Mucosa of stomach (tissue), 1 donor: Measurements from ENCODE around the gene RAB6A.
"Not testable (repeated sequence)": the region's sequence is repeated elsewhere in the genome, so short reads cannot be mapped to it uniquely, and the experiment has no call there.

Experiments
- H3K27me3 ChIP-seq: one replicate; pipeline ENCODE4 v1.7.0; 2013; ENCODE audit warnings: mild to moderate bottlenecking, low read length; ENCODE audit not compliant: control insufficient read depth, insufficient read depth
- H3K36me3 ChIP-seq: one replicate; pipeline ENCODE4 v1.7.0; 2013; ENCODE audit warnings: low read length; ENCODE audit not compliant: control insufficient read depth, insufficient read depth
- H3K4me1 ChIP-seq: one replicate; pipeline ENCODE4 v1.7.0; 2013; ENCODE audit warnings: mild to moderate bottlenecking, low read length; ENCODE audit not compliant: control insufficient read depth, insufficient read depth
- H3K4me3 ChIP-seq: one replicate; pipeline ENCODE4 v1.7.0; 2013; ENCODE audit warnings: low read length
- H3K9ac ChIP-seq: one replicate; pipeline ENCODE4 v1.7.0; 2013; ENCODE audit warnings: mild to moderate bottlenecking, low read length, moderate library complexity
- H3K9me3 ChIP-seq: one replicate; pipeline ENCODE4 v1.7.0; 2013; ENCODE audit warnings: mild to moderate bottlenecking, low read length, moderate library complexity; ENCODE audit not compliant: control insufficient read depth
- donor health status: Pancreatic carcinoma.

The RAB6A gene

DNA sequence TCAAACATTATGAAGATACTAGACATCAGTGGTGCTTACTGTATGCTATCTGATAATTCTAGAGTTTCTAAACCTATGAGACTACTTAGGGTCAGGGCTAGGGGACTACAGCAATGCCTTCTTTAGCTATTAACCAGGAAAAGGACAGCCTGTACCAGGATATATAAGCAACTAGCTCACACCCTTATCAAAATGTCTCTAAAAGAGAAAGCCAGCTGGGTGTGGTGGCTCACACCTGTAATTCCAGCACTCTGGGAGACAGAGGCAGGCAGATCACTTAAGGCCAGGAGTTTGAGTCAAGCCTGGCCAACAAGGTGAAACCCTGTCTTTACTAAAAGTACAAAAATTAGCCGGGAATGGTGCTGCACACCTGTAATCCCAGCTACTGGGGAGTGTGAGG, 55.8 kb downstream of the RAB6A start:
- Histone ChIP-seq H3K9ac (no peak overlapping the region), H3K36me3 (peaks cover 4% of the 10 kb centered on the region), H3K9me3 (no peaks in the 10 kb centered on the region), H3K27me3 (no peaks in the 10 kb centered on the region), H3K4me3 (no peak overlapping the region), H3K4me1 (peaks cover 4% of the 10 kb centered on the region)

DNA sequence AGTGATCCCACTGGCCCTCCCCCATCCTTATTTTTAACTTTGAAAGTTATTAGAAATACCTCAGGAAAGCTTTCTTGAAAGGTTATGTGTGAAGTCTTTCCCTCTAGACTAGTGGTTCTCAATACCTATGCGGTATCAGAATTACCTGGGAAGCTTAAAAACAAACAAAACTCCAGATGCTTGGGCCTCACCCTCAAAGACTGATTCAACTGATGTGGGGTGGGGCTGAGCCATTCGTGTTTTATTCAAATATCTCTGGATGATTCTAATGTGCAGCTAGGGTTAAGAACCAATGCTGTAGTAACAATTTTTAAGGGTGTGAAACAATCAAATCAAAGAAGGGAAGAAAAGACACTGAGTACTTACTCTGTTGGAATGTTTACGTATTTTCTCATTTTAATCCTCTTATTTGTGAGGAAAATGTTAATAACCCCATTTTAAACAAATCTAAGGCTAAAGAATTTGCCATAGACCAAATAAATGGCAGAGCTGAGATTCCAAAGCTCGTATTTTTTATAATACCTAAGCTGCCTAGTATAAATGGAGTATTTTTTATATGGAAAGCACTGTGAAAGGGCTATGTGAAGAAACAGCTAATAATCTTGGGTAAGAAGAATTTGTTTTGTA, 66.9 kb downstream of the RAB6A start:
- H3K4me1 ChIP-seq: no peaks in the 10 kb centered on the region
- H3K4me3 ChIP-seq: no peak overlapping the region
- no peak overlapping the region for H3K9ac ChIP-seq
- no peaks in the 10 kb centered on the region for H3K9me3 ChIP-seq
- no peaks in the 10 kb centered on the region for H3K36me3 ChIP-seq
- H3K27me3 ChIP-seq: no peaks in the 10 kb centered on the region

DNA sequence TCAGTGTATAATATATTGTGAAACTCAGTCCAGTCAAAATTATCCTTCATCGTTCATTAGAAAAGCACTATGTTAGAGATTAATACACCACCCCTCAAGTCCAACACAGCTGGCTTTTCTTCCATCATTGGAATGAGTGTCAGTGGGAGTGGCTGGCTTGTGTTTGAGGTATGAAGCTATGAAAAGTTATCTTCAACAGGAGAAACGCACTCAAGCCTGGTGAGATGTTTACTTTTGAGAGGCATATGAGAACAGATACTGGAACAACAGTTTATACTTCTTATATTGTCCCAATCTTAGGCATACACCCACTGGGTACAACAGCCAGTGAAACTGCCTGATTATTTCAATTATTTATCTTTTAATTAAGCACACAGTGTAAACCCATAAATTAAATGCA, 80.2 kb downstream of the RAB6A start:
- Histone ChIP-seq H3K36me3 (no peaks in the 10 kb centered on the region), H3K4me1 (no peaks in the 10 kb centered on the region)

DNA sequence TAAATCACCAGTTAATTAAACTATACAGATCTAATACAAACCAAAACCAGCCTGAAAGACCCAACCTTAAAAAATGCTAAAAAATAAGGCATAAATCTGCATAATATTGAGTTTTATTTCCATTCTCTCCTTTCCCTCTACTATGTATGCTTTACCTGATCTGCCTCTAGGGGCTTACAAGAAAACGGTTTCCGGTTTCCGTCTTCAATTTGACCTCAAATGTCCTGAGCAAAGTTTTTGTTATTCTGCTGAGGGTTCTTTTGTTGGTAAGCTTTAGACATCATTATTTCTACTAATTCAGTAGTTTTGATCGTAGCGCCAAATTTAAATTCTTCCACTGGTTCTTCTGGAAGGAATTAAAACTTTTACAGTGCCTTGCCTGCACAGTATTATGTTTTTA, 84.3 kb downstream of the RAB6A start:
- H3K36me3 ChIP-seq, H3K4me3 ChIP-seq, H3K9ac ChIP-seq, H3K27me3 ChIP-seq, H3K4me1 ChIP-seq, H3K9me3 ChIP-seq: not testable (repeated sequence)

More for the DNA sequence above, 80.2 kb downstream of the RAB6A start:
- Histone ChIP-seq H3K4me3 (no peak overlapping the region), H3K9ac (no peak overlapping the region), H3K27me3 (no peaks in the 10 kb centered on the region), H3K9me3 (no peaks in the 10 kb centered on the region)

DNA sequence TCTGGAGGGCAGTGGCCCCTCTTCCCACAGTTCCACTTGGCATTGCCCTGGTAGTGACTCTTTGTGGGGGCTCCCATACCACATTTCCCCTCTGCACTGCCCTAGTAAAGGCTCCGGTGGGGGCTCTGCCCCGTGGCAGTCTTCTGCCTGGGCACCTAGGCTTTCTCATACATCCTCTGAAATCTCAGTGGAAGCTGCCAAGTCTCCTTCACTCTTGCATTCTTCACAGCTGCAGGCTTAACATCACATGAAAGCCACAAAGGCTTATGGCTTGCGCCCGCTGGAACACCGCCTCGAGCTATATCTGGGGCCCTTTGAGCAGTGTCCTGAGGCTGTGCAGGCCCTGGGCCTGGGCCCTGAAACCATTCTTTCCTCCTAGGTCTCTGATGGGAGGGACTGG, 89.2 kb downstream of the RAB6A start:
- Histone ChIP-seq H3K9me3 (no peaks in the 10 kb centered on the region), H3K36me3 (no peaks in the 10 kb centered on the region), H3K27me3 (no peaks in the 10 kb centered on the region), H3K4me1 (no peaks in the 10 kb centered on the region), H3K9ac (no peak overlapping the region), H3K4me3 (no peak overlapping the region)

- Histone ChIP-seq H3K4me1 (no peaks in the 10 kb centered on the region), H3K9ac (no peak overlapping the region), H3K9me3 (no peaks in the 10 kb centered on the region), H3K36me3 (no peaks in the 10 kb centered on the region), H3K27me3 (no peaks in the 10 kb centered on the region), H3K4me3 (no peak overlapping the region)
These were observed 90.1 kb downstream of the RAB6A start for GRCh38 chr11:73670808-73671207.

- no peak overlapping the region for H3K4me3 ChIP-seq
- H3K9ac ChIP-seq: no peak overlapping the region
- H3K4me1 ChIP-seq: no peaks in the 10 kb centered on the region
- no peaks in the 10 kb centered on the region for H3K9me3 ChIP-seq
- no peaks in the 10 kb centered on the region for H3K36me3 ChIP-seq
- H3K27me3 ChIP-seq: no peaks in the 10 kb centered on the region
These were observed 93.0 kb downstream of the RAB6A start for GRCh38 chr11:73667891-73668290.

GRCh38 chr11:73664877-73665276, 96.0 kb downstream of the RAB6A start:
- Histone ChIP-seq H3K27me3 (no peaks in the 10 kb centered on the region), H3K4me3 (no peak overlapping the region), H3K9me3 (no peaks in the 10 kb centered on the region), H3K4me1 (peaks cover 13% of the 10 kb centered on the region), H3K9ac (no peak overlapping the region), H3K36me3 (no peaks in the 10 kb centered on the region)

DNA sequence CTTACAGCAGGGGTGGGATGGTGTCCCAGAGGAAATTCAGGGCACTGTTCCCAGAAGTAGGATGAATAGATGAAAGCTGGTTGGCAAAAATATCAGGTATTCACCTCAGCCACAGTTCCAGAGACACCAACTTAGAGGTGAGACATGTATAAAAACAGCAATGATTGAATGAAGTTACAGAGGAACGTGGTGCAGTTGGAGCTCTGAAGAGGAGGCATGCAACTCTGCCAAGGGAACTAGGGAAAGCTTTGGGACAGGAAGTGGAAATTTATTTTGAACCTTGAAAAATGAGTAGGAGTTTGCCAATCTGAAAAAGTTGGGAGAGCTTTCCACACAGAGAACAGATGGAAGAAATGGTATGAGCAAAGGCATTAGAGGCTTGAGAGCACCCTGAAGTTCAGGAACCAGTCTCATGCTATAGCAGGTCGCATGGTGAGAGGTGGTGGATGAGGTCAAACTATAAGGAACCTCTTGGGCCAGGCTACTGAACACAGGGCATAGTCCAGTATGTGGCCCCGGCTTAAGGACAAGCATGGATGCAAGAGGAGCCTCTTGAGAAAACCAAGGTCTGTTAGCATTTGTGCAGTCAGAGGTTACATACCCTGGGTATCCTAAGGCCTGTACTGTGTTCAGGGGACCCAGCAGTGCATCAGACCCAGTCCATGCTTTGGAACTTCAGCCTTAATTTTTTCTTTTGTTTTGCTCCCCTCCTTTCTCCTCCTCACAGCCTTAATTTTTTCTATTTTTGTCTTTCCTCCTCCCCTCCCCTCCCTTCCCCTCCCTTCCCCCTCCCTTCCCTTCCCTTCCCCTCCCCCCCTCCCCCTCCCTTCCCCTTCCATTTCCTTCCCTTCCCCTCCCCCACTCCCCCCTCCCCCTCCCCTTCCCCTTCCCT, 97.0 kb downstream of the RAB6A start:
- no peak overlapping the region for H3K4me3 ChIP-seq
- no peaks in the 10 kb centered on the region for H3K36me3 ChIP-seq
- H3K27me3 ChIP-seq: no peaks in the 10 kb centered on the region
- no peak overlapping the region for H3K9ac ChIP-seq
- H3K4me1 ChIP-seq: peaks cover 13% of the 10 kb centered on the region
- H3K9me3 ChIP-seq: no peaks in the 10 kb centered on the region

DNA sequence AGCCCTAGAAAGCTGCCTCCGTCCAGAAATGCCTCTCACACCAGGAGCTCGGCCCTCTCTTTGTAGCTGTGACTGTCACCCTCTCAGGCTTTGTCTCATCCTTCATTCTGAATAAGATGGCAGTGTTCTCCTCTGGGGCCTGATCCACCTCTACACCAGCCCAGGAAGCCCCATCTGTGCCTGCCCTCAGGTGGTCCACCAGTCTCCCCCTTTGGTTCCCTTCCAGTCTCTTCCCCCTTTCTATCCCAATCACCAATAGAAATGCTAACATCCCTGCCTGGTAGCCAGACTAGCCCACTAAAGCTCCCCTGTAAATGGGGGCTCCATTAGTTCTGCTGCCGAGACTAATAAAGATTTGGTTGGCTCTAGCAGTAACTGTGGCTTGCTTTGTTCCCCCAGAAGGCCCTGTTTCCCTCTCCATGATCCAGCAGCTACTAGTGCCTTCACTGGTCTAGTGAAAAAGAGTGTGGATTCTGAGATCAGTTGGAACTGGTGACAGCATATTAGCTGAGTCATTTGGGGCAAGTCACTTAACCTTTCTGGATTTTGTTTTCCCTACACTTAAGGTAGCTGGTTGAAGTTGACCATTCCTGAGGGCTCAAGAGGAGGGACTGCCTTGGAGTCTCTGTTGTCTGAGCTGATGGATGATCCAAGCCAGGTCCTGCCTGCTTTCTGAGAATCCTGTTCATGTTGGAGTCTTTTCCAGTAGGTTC, 98.3 kb downstream of the RAB6A start:
- Histone ChIP-seq H3K9ac (no peak overlapping the region), H3K27me3 (no peaks in the 10 kb centered on the region), H3K4me3 (no peak overlapping the region), H3K36me3 (no peaks in the 10 kb centered on the region), H3K4me1 (peaks cover 13% of the 10 kb centered on the region), H3K9me3 (no peaks in the 10 kb centered on the region)

DNA sequence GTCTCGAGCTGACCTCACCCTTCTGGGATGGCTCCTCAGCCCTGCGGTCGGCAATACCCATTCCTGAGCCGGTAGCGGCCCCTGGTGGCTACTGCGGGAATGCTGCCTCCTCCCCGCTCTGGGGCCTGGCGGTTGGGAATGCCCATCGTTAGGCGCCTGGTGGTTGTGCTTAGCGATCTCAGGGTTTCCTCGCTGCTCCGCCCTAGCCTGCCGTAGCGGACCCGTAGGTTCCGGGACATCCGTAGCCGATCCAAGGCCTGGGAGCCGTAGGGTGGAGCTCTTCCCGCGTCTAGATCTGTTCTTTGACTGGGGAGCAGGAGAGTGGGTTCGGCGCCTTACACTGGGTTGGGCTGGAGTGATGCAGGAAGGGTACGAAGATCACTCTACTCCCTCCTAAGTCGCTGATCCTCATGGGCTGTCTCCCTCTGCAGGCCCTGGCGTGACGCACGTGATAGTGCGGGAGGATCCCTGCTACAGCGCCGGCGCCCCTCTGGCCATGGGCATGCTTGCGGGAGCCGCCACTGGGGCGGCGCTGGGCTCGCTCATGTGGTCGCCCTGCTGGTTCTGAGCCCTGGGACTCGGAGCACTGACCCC, 99.7 kb downstream of the RAB6A start:
- Histone ChIP-seq H3K9me3 (no peaks in the 10 kb centered on the region), H3K9ac (no peak overlapping the region), H3K4me1 (peaks cover 13% of the 10 kb centered on the region), H3K4me3 (peak overlapping the region; percentile 10), H3K36me3 (no peaks in the 10 kb centered on the region), H3K27me3 (no peaks in the 10 kb centered on the region)
